Activated CD4-positive, alpha-beta T cell treated with anti-CD3 and anti-CD28 coated beads, Interleukin-2, Interleukin-6, amounts not matched to agents 100 ng/mL and 50 ng/mL, durations not matched to agents 16 hours and 8 hours (primary cell): ENCODE results near the gene CCS.
"Not testable (repeated sequence)": the region's sequence is repeated elsewhere in the genome, so short reads cannot be mapped to it uniquely, and the experiment has no call there.

Experiments used
- DNase-seq: peaks from one replicate; pipeline ENCODE4 v3.0.0-alpha.2; 2020

CCS gene

GRCh38 chr11:66592457-66593302 is at the start of gene CCS, which contains the start of gene CCDC87:
Gene CCS (plus strand): TSS chr11:66593185. CDS start chr11:66593262, 77 bp downstream.
Gene CCDC87 (minus strand): TSS chr11:66593063. CDS start chr11:66593015, 48 bp downstream.
- peak; percentile 99 for DNase-seq

- DNase-seq, result peak; percentile 70
Observed at GRCh38 chr11:66543263-66544107, 49.5 kb upstream of the CCS start.

- DNase-seq, result not testable (repeated sequence)
Observed at GRCh38 chr11:66544952-66545351, 48.0 kb upstream of the CCS start.

- DNase-seq, result peak; percentile 96
Observed at GRCh38 chr11:66545701-66546367, 47.2 kb upstream of the CCS start, which contains the start of gene ZDHHC24. Gene ZDHHC24 (minus strand): TSS chr11:66546048. CDS start chr11:66546003, 45 bp downstream.

- peak; percentile 24 for DNase-seq
Observed at GRCh38 chr11:66546368-66546965, 46.5 kb upstream of the CCS start, which contains the start of gene ACTN3. Gene ACTN3 (plus strand): TSS chr11:66546903. CDS start chr11:66546938, 35 bp downstream.

- no peak for DNase-seq
Observed at GRCh38 chr11:66546966-66547661, 45.9 kb upstream of the CCS start.

GRCh38 chr11:66547662-66548009 is 45.3 kb upstream of the CCS start:
- no peak for DNase-seq

- no peak for DNase-seq
Observed at GRCh38 chr11:66548041-66548440, 44.9 kb upstream of the CCS start.

GRCh38 chr11:66548774-66549630 is 44.0 kb upstream of the CCS start:
- DNase-seq, result no peak

GRCh38 chr11:66549696-66550095 is 43.3 kb upstream of the CCS start:
- DNase-seq, result no peak

- DNase-seq, result no peak
Observed at GRCh38 chr11:66550887-66551286, 42.1 kb upstream of the CCS start.

- DNase-seq, result no peak
Observed at GRCh38 chr11:66554602-66555001, 38.4 kb upstream of the CCS start.

GRCh38 chr11:66555416-66555815 is 37.6 kb upstream of the CCS start:
- no peak for DNase-seq

- no peak for DNase-seq
Observed at GRCh38 chr11:66556086-66556485, 36.9 kb upstream of the CCS start.

GRCh38 chr11:66557733-66558326 is 35.2 kb upstream of the CCS start:
- DNase-seq, result no peak

- peak; percentile 14 for DNase-seq
Observed at GRCh38 chr11:66559142-66559865, 33.7 kb upstream of the CCS start.

- no peak for DNase-seq
Observed at GRCh38 chr11:66559866-66560676, 32.9 kb upstream of the CCS start.

GRCh38 chr11:66561178-66561974 is 31.6 kb upstream of the CCS start:
- no peak for DNase-seq
